DOHH2 (cell line): ENCODE measurements around the gene SRP68.

Source experiments
- H3F3A ChIP-seq: fragments of 200-600 bp; sonication (generic), shearing (Covaris generic); 2 replicates; pipeline ENCODE4 v1.6.0; 2016; ENCODE audit warnings: antibody characterized with exemption, mild to moderate bottlenecking; ENCODE audit not compliant: control insufficient read depth, insufficient read depth
- H3K27ac ChIP-seq: fragments of 200-600 bp; sonication (generic); 2 replicates; pipeline ENCODE4 v1.5.1; 2014; ENCODE audit warnings: low read depth, mild to moderate bottlenecking, low read length, moderate library complexity
- H3K27me3 ChIP-seq: fragments of 200-600 bp; sonication (generic); 2 replicates; pipeline ENCODE4 v1.6.1; 2014; ENCODE audit warnings: mild to moderate bottlenecking, low read length, mixed read lengths; ENCODE audit not compliant: control insufficient read depth
- H3K36me3 ChIP-seq: fragments of 200-600 bp; sonication (generic); 2 replicates; pipeline ENCODE4 v1.6.1; 2014; ENCODE audit warnings: mild to moderate bottlenecking, low read length, moderate library complexity, mixed read lengths; ENCODE audit not compliant: control insufficient read depth
- H3K4me1 ChIP-seq: fragments of 200-600 bp; sonication (generic); 2 replicates; pipeline ENCODE4 v1.6.1; 2014; ENCODE audit warnings: mild to moderate bottlenecking, low read length, mixed read lengths; ENCODE audit not compliant: control insufficient read depth
- H3K4me2 ChIP-seq: fragments of 200-600 bp; sonication (generic); 2 replicates; pipeline ENCODE4 v1.6.0; 2014; ENCODE audit warnings: mild to moderate bottlenecking, low read length, moderate library complexity
- H3K4me3 ChIP-seq: fragments of 200-600 bp; sonication (generic); 2 replicates; pipeline ENCODE4 v1.5.1; 2014; ENCODE audit warnings: mild to moderate bottlenecking, low read length, mixed read lengths
- H3K79me2 ChIP-seq: fragments of 200-600 bp; sonication (generic); 2 replicates; pipeline ENCODE4 v1.6.1; 2014; ENCODE audit warnings: mild to moderate bottlenecking, low read length, mixed read lengths; ENCODE audit not compliant: control insufficient read depth
- H3K9me2 ChIP-seq: fragments of 200-600 bp; sonication (generic); replicated peaks from 2 replicates; pipeline ENCODE4 v1.6.1; 2014; ENCODE audit warnings: mild to moderate bottlenecking, low read length, mixed read lengths; ENCODE audit not compliant: control insufficient read depth
- H3K9me3 ChIP-seq: fragments of 200-600 bp; sonication (generic); 2 replicates; pipeline ENCODE4 v1.6.1; 2014; ENCODE audit warnings: antibody characterized with exemption, low read length, mixed read lengths; ENCODE audit not compliant: control insufficient read depth, insufficient read depth
- H4K20me1 ChIP-seq: fragments of 200-600 bp; sonication (generic); 2 replicates; pipeline ENCODE4 v1.6.0; 2014; ENCODE audit warnings: low read depth, mild to moderate bottlenecking, antibody characterized with exemption, low read length, moderate library complexity; ENCODE audit not compliant: control insufficient read depth, insufficient read depth
- EZH2phosphoT487 ChIP-seq: fragments of 200-600 bp; sonication (generic); IDR thresholded peaks from 2 replicates; pipeline ENCODE4 v1.6.1; 2017; ENCODE audit warnings: borderline replicate concordance, mild to moderate bottlenecking, antibody characterized with exemption, low read length, moderate library complexity, mixed read lengths
- TF ChIP-seq, protein P1 (sequence below): fragments of 200-600 bp; sonication (generic); IDR thresholded peaks from one replicate; pipeline ENCODE4 v1.5.1; 2014; ENCODE audit warnings: antibody characterized with exemption, mild to moderate bottlenecking, low read depth, low read length; ENCODE audit not compliant: poor library complexity, severe bottlenecking

SRP68 gene

GRCh38 chr17:76104140-76104895, 32.0 kb upstream of the SRP68 start:
- H3K4me2 ChIP-seq = peak overlapping the region; percentile 76
- H3K36me3 ChIP-seq = peaks cover 22% of the 10 kb centered on the region
- peaks cover 19% of the 10 kb centered on the region for H3K79me2 ChIP-seq
- TF ChIP-seq, protein P1, sequence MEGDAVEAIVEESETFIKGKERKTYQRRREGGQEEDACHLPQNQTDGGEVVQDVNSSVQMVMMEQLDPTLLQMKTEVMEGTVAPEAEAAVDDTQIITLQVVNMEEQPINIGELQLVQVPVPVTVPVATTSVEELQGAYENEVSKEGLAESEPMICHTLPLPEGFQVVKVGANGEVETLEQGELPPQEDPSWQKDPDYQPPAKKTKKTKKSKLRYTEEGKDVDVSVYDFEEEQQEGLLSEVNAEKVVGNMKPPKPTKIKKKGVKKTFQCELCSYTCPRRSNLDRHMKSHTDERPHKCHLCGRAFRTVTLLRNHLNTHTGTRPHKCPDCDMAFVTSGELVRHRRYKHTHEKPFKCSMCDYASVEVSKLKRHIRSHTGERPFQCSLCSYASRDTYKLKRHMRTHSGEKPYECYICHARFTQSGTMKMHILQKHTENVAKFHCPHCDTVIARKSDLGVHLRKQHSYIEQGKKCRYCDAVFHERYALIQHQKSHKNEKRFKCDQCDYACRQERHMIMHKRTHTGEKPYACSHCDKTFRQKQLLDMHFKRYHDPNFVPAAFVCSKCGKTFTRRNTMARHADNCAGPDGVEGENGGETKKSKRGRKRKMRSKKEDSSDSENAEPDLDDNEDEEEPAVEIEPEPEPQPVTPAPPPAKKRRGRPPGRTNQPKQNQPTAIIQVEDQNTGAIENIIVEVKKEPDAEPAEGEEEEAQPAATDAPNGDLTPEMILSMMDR = no peak
- TF ChIP-seq EZH2phosphoT487 = no peak
- peaks cover 24% of the 10 kb centered on the region for H3K4me1 ChIP-seq
- no peaks in the 10 kb centered on the region for H3K9me2 ChIP-seq
- H3K9me3 ChIP-seq = no peaks in the 10 kb centered on the region
- H3F3A ChIP-seq = peaks cover 11% of the 10 kb centered on the region
- peak overlapping the region; percentile 13; the same call in 1 of the 2 replicates for H3K27ac ChIP-seq
- peak overlapping the region; percentile 73 for H3K4me3 ChIP-seq
- H4K20me1 ChIP-seq = no peaks in the 10 kb centered on the region
- no peaks in the 10 kb centered on the region for H3K27me3 ChIP-seq

DNA sequence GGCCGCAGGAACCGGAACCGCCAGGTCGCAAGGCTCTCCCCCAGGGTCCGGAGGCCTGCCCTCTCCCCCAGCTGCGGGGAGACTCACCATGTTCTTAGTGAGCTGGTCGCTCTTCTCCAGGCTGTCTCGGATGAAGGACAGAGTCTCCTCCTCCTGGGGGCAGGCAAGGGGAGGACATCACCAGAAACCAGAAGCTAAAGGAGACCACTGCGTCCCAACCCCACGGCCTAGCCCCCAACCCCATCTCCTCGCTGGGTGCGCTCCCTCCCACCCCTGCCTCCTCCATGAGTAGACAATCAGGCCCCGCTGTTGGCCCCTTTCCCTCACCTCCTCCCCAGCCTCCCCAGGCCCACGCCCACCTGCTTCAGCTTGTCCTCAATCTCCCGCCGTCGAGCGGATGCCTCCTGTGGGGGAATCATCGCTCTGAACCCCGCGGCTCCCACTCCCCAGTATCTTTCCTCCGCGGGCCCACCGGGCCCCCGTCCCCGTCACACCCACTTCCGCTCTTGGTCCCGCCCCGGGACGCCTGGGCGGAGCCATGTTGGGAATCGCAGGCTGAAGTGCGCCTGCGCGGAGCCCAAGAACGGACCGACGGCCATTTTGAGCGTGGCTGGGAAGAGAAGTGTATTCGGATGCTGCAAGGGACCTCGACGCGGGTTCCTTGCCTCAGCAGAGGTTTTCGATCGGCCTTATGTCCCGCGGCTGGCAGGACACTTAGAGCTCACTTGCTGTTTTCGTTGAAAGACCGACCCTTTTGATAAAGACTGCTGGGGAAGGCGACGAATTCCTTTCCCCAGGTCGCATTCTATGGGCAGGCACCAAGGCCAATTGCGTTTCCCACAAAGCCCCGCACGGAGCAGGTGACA, 31.2 kb upstream of the SRP68 start, which contains the start of gene EXOC7:
TSS of gene EXOC7 (minus strand) at position 514 of the 866 bp plus-strand sequence. CDS start at position 419, 95 bp downstream.
- Histone ChIP-seq H3K4me3 (peak within 1 kb of the TSS; percentile 73), H3K9me2 (no peaks in the 10 kb centered on the region), H3K4me1 (peaks cover 24% of the 10 kb centered on the region), H3K4me2 (peak within 1 kb of the TSS; percentile 76), H3K27me3 (no peaks in the 10 kb centered on the region), H3K79me2 (peaks cover 19% of the 10 kb centered on the region), H4K20me1 (no peaks in the 10 kb centered on the region), H3F3A (peaks cover 11% of the 10 kb centered on the region), H3K36me3 (peaks cover 26% of the 10 kb centered on the region), H3K9me3 (no peaks in the 10 kb centered on the region), H3K27ac (peak within 1 kb of the TSS; percentile 13; the same call in 1 of the 2 replicates)
- TF ChIP-seq, protein P1 = no peak
- TF ChIP-seq EZH2phosphoT487 = no peak

- Histone ChIP-seq H3K4me3 (peak overlapping the region; percentile 73), H3K27ac (no peak overlapping the region), H4K20me1 (no peaks in the 10 kb centered on the region), H3K4me1 (peaks cover 24% of the 10 kb centered on the region), H3K9me3 (no peaks in the 10 kb centered on the region), H3K27me3 (no peaks in the 10 kb centered on the region), H3K4me2 (peak overlapping the region; percentile 76), H3K79me2 (peaks cover 19% of the 10 kb centered on the region), H3F3A (peaks cover 11% of the 10 kb centered on the region), H3K36me3 (peaks cover 26% of the 10 kb centered on the region), H3K9me2 (no peaks in the 10 kb centered on the region)
- no peak for TF ChIP-seq EZH2phosphoT487
- TF ChIP-seq, protein P1 = no peak
These were observed 30.6 kb upstream of the SRP68 start for GRCh38 chr17:76102944-76103273.
